ENCODE measurements around the gene DUOXA2. TPM values are rescaled to one million over a fixed set of nuclear protein-coding genes. Genes with fewer than 3 reads are reported as not detected.

The DUOXA2 gene
- total RNA-seq, 1 experiment from 2014 or later: not detected

GRCh38 chr15:45166834-45167630, 52.9 kb downstream of the DUOXA2 start:
- Histone ChIP-seq H3K27ac (ENCODE audit: low read length) (peak overlapping the region; percentile 63), H3K4me3 (ENCODE audit: low read length) (peak overlapping the region; percentile 75), H3K79me2 (ENCODE audit: low read length) (no peaks in the 10 kb centered on the region), H3K27me3 (ENCODE audit: low read length) (no peaks in the 10 kb centered on the region), H2AFZ (ENCODE audit: low read length) (peak overlapping the region; percentile 92), H3K9me2 (replicated peaks; ENCODE audit: low read length) (no peaks in the 10 kb centered on the region), H3K9me3 (ENCODE audit: low read length) (no peaks in the 10 kb centered on the region), H3K9ac (ENCODE audit: low read length) (peak overlapping the region; percentile 95), H3K36me3 (ENCODE audit: low read depth, low read length) (no peaks in the 10 kb centered on the region), H3F3A (ENCODE audit: low read length, unreplicated experiment) (no peaks in the 10 kb centered on the region), H3K4me1 (ENCODE audit: insufficient read depth, low read length) (peaks cover 20% of the 10 kb centered on the region), H4K20me1 (ENCODE audit: low read length) (no peaks in the 10 kb centered on the region), H3K4me2 (ENCODE audit: low read length) (peak overlapping the region; percentile 94)
- no TSS peak for BruUV-seq (replicated peaks)
- TF ChIP-seq EZH2 (IDR thresholded peaks at IDR 0.05; ENCODE audit: low read length, unreplicated experiment): no peak
- TF ChIP-seq CTCF (conservative IDR thresholded peaks at IDR 0.05; ENCODE audit: low read depth, low read length): peak; percentile 70
- TF ChIP-seq EZH2phosphoT487 (IDR thresholded peaks at IDR 0.05; ENCODE audit: borderline replicate concordance, low read length): no peak
- CTCF ChIA-PET: interaction anchor here (0.5 kb wide), 1 partner anchor 9 kb away, joined by 9 read pairs; no protein-coding TSS in a partner anchor
- intact Hi-C loops (cut with micrococcal nuclease): loop anchor here (1.0 to 10.0 kb wide), 2 partner anchors 31 to 288 kb away; no protein-coding TSS in a partner anchor
- POLR2A ChIA-PET (ENCODE audit: unreplicated experiment): no interaction called here
- peak; percentile 82 for DNase-seq
- ATAC-seq: peak; percentile 80

GRCh38 chr15:45167631-45168205, 53.6 kb downstream of the DUOXA2 start:
- H3K9ac ChIP-seq (ENCODE audit: low read length): peak overlapping the region; percentile 95; the same call in 1 of the 2 replicates
- no peaks in the 10 kb centered on the region for H3F3A ChIP-seq (ENCODE audit: low read length, unreplicated experiment)
- H3K9me2 ChIP-seq (replicated peaks; ENCODE audit: low read length): no peaks in the 10 kb centered on the region
- H3K4me1 ChIP-seq (ENCODE audit: insufficient read depth, low read length): peaks cover 13% of the 10 kb centered on the region
- H3K27me3 ChIP-seq (ENCODE audit: low read length): no peaks in the 10 kb centered on the region
- peak overlapping the region; percentile 75 for H3K4me3 ChIP-seq (ENCODE audit: low read length)
- TF ChIP-seq EZH2phosphoT487 (IDR thresholded peaks at IDR 0.05; ENCODE audit: borderline replicate concordance, low read length) (no peak), EZH2 (IDR thresholded peaks at IDR 0.05; ENCODE audit: low read length, unreplicated experiment) (no peak), CTCF (conservative IDR thresholded peaks at IDR 0.05; ENCODE audit: low read depth, low read length) (no peak)
- ATAC-seq (no peak), DNase-seq (no peak)
- H4K20me1 ChIP-seq (ENCODE audit: low read length): no peaks in the 10 kb centered on the region
- intact Hi-C loops (cut with micrococcal nuclease): loop anchor here (1.0 to 10.0 kb wide), 2 partner anchors 31 to 287 kb away; no protein-coding TSS in a partner anchor
- no peaks in the 10 kb centered on the region for H3K36me3 ChIP-seq (ENCODE audit: low read depth, low read length)
- H3K79me2 ChIP-seq (ENCODE audit: low read length): no peaks in the 10 kb centered on the region
- H2AFZ ChIP-seq (ENCODE audit: low read length): peak overlapping the region; percentile 92; the same call in 1 of the 2 replicates
- no TSS peak for BruUV-seq (replicated peaks)
- H3K27ac ChIP-seq (ENCODE audit: low read length): no peak overlapping the region
- POLR2A ChIA-PET (ENCODE audit: unreplicated experiment): interaction anchor here (0.6 kb wide), 1 partner anchor 111 kb away, joined by 3 read pairs; no protein-coding TSS in a partner anchor
- peak overlapping the region; percentile 94 for H3K4me2 ChIP-seq (ENCODE audit: low read length)
- no peaks in the 10 kb centered on the region for H3K9me3 ChIP-seq (ENCODE audit: low read length)
- CTCF ChIA-PET: interaction anchor here (0.7 kb wide), 1 partner anchor 50 kb away, joined by 3 read pairs; no protein-coding TSS in a partner anchor

Other genes starting within 250 kb of the DUOXA2 start
- not detected in 2 replicates for gene TERB2, start 157.6 kb upstream of the DUOXA2 start, total RNA-seq (2014; rRNA removed)
- 118 and 119 TPM in 2 replicates for gene SORD, start 91.1 kb upstream of the DUOXA2 start, total RNA-seq (2014; rRNA removed)
- not detected in 2 replicates for gene DUOX2, start 154 bp upstream of the DUOXA2 start, total RNA-seq (2014; rRNA removed)
- 1.3 TPM in 1 of 2 replicates, not detected in the other for gene DUOXA1, start 15.6 kb downstream of the DUOXA2 start, total RNA-seq (2014; rRNA removed)
- 0.29 TPM in 1 of 2 replicates, not detected in the other for gene DUOX1, start 15.7 kb downstream of the DUOXA2 start, total RNA-seq (2014; rRNA removed)
- gene SHF, start 73.6 kb downstream of the DUOXA2 start, total RNA-seq (2014; rRNA removed): 1.2 and 2.2 TPM in 2 replicates
- gene SLC28A2, start 137.9 kb downstream of the DUOXA2 start, total RNA-seq (2014; rRNA removed): not detected in 2 replicates

All from PC-3 (cell line).